SK-N-SH treated with all-trans-retinoic acid at 6 μM for 48 hours (cell line): ENCODE data around the gene GUCY2F.

Experiments used
- BACH2 ChIP-seq: fragments of 250-450 bp; sonication (Bioruptor Pico); IDR thresholded peaks from 2 replicates; pipeline ENCODE4 v1.9.0; 2021; ENCODE audit warnings: mild to moderate bottlenecking, borderline replicate concordance
- CSDC2 ChIP-seq: fragments of 250-450 bp; sonication (Bioruptor Pico); IDR thresholded peaks from 2 replicates; pipeline ENCODE4 v1.5.0; 2020; ENCODE audit warnings: mild to moderate bottlenecking, moderate library complexity
- ESRRG ChIP-seq: fragments of 250-450 bp; sonication (Bioruptor Pico); IDR thresholded peaks from 2 replicates; pipeline ENCODE4 v1.6.1; 2021; ENCODE audit warnings: mild to moderate bottlenecking
- RARB ChIP-seq: fragments of 250-450 bp; sonication (Bioruptor Pico); IDR thresholded peaks from 2 replicates; pipeline ENCODE4 v1.8.0; 2021; ENCODE audit warnings: mild to moderate bottlenecking, moderate library complexity
- TOX ChIP-seq: fragments of 250-450 bp; sonication (Bioruptor Pico); IDR thresholded peaks from 2 replicates; pipeline ENCODE4 v1.8.0; 2021; ENCODE audit warnings: mild to moderate bottlenecking, moderate library complexity, borderline replicate concordance
- ZC3H10 ChIP-seq: fragments of 250-450 bp; sonication (Bioruptor Pico); IDR thresholded peaks from 2 replicates; pipeline ENCODE4 v1.5.1; 2021; ENCODE audit warnings: mild to moderate bottlenecking, moderate library complexity
- ZNF8 ChIP-seq: fragments of 450-650 bp; formaldehyde crosslinking; IDR thresholded peaks from 2 replicates; pipeline ENCODE4 v1.5.0; 2020; ENCODE audit warnings: mild to moderate bottlenecking, moderate library complexity
- TF ChIP-seq, protein P1 (sequence below): fragments of 250-450 bp; sonication (Bioruptor Pico); IDR thresholded peaks from 2 replicates; pipeline ENCODE4 v1.8.0; 2020; ENCODE audit warnings: mild to moderate bottlenecking, moderate library complexity, borderline replicate concordance

DNA sequence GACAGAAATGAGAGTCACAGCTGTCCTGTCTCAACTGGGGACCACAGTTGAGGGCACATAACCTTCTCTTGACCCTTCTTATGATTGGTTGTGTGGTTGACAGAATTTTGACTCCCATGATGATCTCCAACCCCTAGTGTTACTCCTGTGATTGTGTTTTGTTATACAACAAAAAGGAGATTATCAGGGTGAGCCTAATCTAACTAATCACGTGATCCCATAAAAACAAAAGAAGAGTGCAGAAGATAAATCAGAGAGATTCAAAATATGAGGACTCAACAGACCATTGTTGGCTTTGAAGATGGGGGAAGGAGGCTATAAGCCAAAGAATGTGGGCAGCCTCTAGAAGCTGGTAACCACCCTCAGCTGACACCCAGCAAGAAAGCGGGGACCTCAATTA lies 72.7 kb downstream of the GUCY2F start:
- TF ChIP-seq, protein P1, sequence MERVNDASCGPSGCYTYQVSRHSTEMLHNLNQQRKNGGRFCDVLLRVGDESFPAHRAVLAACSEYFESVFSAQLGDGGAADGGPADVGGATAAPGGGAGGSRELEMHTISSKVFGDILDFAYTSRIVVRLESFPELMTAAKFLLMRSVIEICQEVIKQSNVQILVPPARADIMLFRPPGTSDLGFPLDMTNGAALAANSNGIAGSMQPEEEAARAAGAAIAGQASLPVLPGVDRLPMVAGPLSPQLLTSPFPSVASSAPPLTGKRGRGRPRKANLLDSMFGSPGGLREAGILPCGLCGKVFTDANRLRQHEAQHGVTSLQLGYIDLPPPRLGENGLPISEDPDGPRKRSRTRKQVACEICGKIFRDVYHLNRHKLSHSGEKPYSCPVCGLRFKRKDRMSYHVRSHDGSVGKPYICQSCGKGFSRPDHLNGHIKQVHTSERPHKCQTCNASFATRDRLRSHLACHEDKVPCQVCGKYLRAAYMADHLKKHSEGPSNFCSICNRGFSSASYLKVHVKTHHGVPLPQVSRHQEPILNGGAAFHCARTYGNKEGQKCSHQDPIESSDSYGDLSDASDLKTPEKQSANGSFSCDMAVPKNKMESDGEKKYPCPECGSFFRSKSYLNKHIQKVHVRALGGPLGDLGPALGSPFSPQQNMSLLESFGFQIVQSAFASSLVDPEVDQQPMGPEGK (CRISPR knock-in tag): no peak
- TF ChIP-seq BACH2 (no peak), RARB (CRISPR knock-in tag) (no peak), CSDC2 (CRISPR knock-in tag) (no peak), TOX (CRISPR knock-in tag) (no peak), ESRRG (no peak), ZC3H10 (CRISPR knock-in tag) (no peak), ZNF8 (no peak)
